Measurements from ENCODE around the gene ARMH3.

Gene ARMH3

DNA sequence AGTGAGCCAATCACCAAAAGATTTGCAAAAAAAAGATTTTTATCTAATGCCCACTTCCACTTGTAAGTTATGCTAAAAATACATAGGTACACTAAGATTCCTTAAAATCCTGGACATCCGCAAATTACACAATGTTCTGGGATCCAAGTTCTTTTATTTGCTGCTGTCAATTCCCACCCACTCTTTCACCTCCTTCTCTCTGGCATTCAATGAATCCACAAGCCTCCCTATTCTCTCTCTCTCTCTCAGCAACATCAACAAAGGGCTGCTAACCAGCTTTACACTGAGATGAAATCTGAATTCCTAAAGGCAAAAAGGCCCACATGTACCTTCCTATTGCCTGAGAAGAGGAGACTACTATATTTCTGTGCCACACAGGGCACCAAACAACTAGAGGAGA is 99.9 kb downstream of the ARMH3 start:
- H3K36me3 ChIP-seq (replicated peaks): no peaks in the 10 kb centered on the region
- DNase-seq: no peak
- H3K4me3 ChIP-seq (ENCODE audit: low read depth, low read length): no peak overlapping the region
- H3K27ac ChIP-seq: no peak overlapping the region
- in situ Hi-C loops (cut with HindIII; ENCODE audit: low pct_ligation_motif_present, low sequenced_read_pairs): no loop called here
- TF ChIP-seq, protein P1, sequence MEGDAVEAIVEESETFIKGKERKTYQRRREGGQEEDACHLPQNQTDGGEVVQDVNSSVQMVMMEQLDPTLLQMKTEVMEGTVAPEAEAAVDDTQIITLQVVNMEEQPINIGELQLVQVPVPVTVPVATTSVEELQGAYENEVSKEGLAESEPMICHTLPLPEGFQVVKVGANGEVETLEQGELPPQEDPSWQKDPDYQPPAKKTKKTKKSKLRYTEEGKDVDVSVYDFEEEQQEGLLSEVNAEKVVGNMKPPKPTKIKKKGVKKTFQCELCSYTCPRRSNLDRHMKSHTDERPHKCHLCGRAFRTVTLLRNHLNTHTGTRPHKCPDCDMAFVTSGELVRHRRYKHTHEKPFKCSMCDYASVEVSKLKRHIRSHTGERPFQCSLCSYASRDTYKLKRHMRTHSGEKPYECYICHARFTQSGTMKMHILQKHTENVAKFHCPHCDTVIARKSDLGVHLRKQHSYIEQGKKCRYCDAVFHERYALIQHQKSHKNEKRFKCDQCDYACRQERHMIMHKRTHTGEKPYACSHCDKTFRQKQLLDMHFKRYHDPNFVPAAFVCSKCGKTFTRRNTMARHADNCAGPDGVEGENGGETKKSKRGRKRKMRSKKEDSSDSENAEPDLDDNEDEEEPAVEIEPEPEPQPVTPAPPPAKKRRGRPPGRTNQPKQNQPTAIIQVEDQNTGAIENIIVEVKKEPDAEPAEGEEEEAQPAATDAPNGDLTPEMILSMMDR (IDR thresholded peaks at IDR 0.05; ENCODE audit: low read depth, low read length, missing control alignments): no peak
- H3K27me3 ChIP-seq (replicated peaks): no peaks in the 10 kb centered on the region

DNA sequence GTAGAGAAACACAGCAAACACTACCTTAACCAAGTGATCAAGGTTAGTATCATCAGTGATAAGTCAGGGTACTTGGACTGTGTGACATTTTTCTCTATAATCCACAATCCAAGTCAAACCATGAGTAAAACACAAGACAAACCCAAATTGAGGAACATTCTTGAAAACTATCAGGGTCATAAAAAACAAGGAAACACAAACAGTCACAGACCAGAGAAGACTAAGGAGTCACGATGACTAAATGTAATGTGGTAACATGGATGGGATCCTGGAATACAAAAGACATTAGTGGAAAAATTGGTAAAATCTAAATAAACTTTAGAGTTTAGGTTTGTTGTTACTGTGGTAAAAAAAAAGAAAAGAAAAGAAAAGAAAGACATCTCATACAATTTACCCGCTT is 103.8 kb downstream of the ARMH3 start:
- TF ChIP-seq, protein P1 (IDR thresholded peaks at IDR 0.05; ENCODE audit: low read depth, low read length, missing control alignments): no peak
- Histone ChIP-seq H3K27me3 (replicated peaks) (no peaks in the 10 kb centered on the region), H3K4me3 (ENCODE audit: low read depth, low read length) (no peak overlapping the region), H3K27ac (no peak overlapping the region), H3K36me3 (replicated peaks) (no peaks in the 10 kb centered on the region)
- in situ Hi-C loops (cut with HindIII; ENCODE audit: low pct_ligation_motif_present, low sequenced_read_pairs): no loop called here
- DNase-seq: no peak

DNA sequence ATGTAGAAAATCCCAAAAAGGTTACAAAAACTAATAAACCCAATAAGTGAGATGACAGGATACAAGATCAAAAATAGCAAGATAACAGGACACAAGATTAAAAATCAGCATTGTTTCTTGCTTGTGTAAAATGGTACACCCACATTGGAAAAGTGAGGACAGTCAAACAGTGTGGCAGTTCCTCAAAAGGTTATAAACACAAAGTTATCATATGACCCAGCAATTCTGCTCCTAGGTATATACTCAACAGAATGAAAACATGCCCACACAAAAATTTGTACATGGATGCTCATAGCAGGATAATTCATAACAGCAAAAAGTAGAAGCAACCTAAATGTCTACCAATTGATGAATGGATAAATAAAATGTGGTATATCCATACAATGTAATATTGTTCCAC is 105.8 kb downstream of the ARMH3 start:
- Histone ChIP-seq H3K36me3 (replicated peaks) (no peaks in the 10 kb centered on the region), H3K27me3 (replicated peaks) (no peaks in the 10 kb centered on the region), H3K27ac (no peak overlapping the region), H3K4me3 (ENCODE audit: low read depth, low read length) (no peak overlapping the region)
- TF ChIP-seq, protein P1 (IDR thresholded peaks at IDR 0.05; ENCODE audit: low read depth, low read length, missing control alignments): no peak
- no peak for DNase-seq
- in situ Hi-C loops (cut with HindIII; ENCODE audit: low pct_ligation_motif_present, low sequenced_read_pairs): no loop called here

DNA sequence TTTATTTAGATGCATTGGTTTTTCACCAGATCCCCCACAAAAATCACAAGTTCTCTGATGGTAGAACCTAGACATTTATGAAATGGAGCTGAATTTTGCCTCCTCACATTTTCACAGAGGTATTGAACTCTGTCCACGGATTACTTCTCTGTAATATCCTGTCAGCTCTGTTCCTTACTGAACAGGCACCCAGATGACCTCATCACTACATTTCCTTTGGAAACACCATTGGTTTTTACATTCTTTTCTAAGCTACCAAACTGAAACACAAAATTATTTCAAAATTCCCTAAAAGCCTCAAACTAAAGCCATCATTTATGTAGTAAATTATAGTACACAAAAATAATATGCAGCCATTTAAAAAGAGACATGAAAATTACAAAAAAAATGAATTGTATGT is 114.1 kb downstream of the ARMH3 start:
- TF ChIP-seq, protein P1 (IDR thresholded peaks at IDR 0.05; ENCODE audit: low read depth, low read length, missing control alignments): no peak
- H3K27ac ChIP-seq: peak overlapping the region; percentile 97
- H3K4me3 ChIP-seq (ENCODE audit: low read depth, low read length): no peak overlapping the region
- H3K36me3 ChIP-seq (replicated peaks): no peaks in the 10 kb centered on the region
- H3K27me3 ChIP-seq (replicated peaks): no peaks in the 10 kb centered on the region
- peak; percentile 41 for DNase-seq
- in situ Hi-C loops (cut with HindIII; ENCODE audit: low pct_ligation_motif_present, low sequenced_read_pairs): no loop called here

DNA sequence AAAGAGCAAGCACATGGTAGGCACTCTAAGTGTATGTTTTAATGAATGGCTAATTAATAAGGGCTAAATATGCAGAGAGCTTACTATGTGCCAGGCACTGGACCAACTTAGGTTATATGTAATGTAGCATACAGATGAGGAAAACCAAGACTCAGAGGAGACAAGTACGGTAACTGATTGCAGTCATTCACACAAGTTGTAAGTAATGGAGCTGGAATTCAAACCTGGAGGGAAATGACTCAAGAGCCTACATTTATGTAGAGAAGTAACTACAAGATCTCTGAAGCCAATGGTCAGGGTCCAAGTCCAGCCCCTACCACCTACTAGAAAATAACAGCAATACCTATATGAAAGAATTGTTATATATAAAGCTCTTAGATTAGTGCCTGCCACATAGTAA is 115.1 kb downstream of the ARMH3 start:
- no peak overlapping the region for H3K4me3 ChIP-seq (ENCODE audit: low read depth, low read length)
- peak overlapping the region; percentile 97 for H3K27ac ChIP-seq
- H3K27me3 ChIP-seq (replicated peaks): no peaks in the 10 kb centered on the region
- peak; percentile 26 for DNase-seq
- H3K36me3 ChIP-seq (replicated peaks): no peaks in the 10 kb centered on the region
- in situ Hi-C loops (cut with HindIII; ENCODE audit: low pct_ligation_motif_present, low sequenced_read_pairs): no loop called here
- TF ChIP-seq, protein P1 (IDR thresholded peaks at IDR 0.05; ENCODE audit: low read depth, low read length, missing control alignments): no peak

DNA sequence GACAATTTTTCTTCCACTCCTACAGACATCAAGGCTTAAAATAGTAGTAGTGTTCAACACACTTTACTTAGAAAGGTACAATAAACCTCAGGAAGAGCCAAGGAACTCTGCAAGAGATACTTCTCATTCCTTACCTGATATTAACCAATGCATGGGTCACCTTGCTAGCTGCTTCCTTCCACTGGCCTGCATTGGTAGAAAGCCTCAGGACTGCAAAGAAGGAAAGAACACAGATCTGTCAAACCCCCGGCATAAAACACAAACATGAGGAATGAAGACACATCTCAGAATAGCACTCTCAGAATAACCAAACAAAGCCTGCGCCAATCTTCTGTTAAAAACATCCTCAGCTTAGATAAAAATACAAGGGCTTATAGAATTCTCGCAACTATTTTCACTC is 116.2 kb downstream of the ARMH3 start:
- H3K27ac ChIP-seq: peak overlapping the region; percentile 97
- DNase-seq: no peak
- no peaks in the 10 kb centered on the region for H3K36me3 ChIP-seq (replicated peaks)
- in situ Hi-C loops (cut with HindIII; ENCODE audit: low pct_ligation_motif_present, low sequenced_read_pairs): no loop called here
- TF ChIP-seq, protein P1 (IDR thresholded peaks at IDR 0.05; ENCODE audit: low read depth, low read length, missing control alignments): no peak
- H3K27me3 ChIP-seq (replicated peaks): no peaks in the 10 kb centered on the region
- H3K4me3 ChIP-seq (ENCODE audit: low read depth, low read length): no peak overlapping the region
